K562 (cell line): Measurements from ENCODE around the gene ERAP2. TPM values are rescaled to one million over a fixed set of nuclear protein-coding genes. Genes with fewer than 3 reads are reported as not detected.

ENCODE experiments used
- ATAC-seq: fragments of 200-7000 bp; cut with Tn5 transposase; 3 replicates; pipeline ENCODE4 v1.9.1; 2020; ENCODE audit warnings: moderate library complexity
- BruUV-seq: library from RNA; stranded (reverse); fragments of 400-500 nt; replicated peaks from 2 replicates; lab custom pipeline; 2021; lab: Mats Ljungman, UMichigan
- CTCF ChIA-PET: fragments of 300-600 bp; formaldehyde crosslinking; extraction: SDS; loops from one replicate; lab custom pipeline; 2021; ENCODE audit warnings: low intra/inter-chr PET ratio; lab: Yijun Ruan, JAX
- POLR2A ChIA-PET: fragments of 300-600, 350-650 bp; sonication (Branson Sonifier 250); formaldehyde crosslinking; extraction: SDS; loops from one replicate; lab custom pipeline; 2021; ENCODE audit warnings: antibody characterized with exemption, inconsistent platforms; lab: Yijun Ruan, JAX
- DNase-seq, 4 experiments: peaks; one replicate each; pipeline versions ENCODE4 v3.0.0 to v3.0.0-alpha.2; 2011 to 2018; ENCODE audit warnings: low spot score in 3 of 4, mixed read lengths in 3 of 4; ENCODE audit errors: extremely low read depth in 1 of 4
- FAIRE-seq: peaks from 2 replicates; lab custom pipeline; 2011; peaks lifted over from hg19 to GRCh38; lab: Jason Lieb, UNC
- H2AFZ ChIP-seq: 2 replicates; pipeline ENCODE4 v1.6.0; 2011; ENCODE audit warnings: low read depth, low read length, control low read depth, inconsistent platforms
- H3K27ac ChIP-seq: fragments of 200-600 bp; 3 replicates; pipeline ENCODE4 v1.8.0; 2011; ENCODE audit warnings: low read depth, mild to moderate bottlenecking, control low read depth, inconsistent platforms, low read length, moderate library complexity, mixed read lengths; ENCODE audit errors: extremely low read depth
- H3K27me3 ChIP-seq, 2 experiments: fragments of 300-600 bp in 1 of 2; 2 replicates in 1 of 2; 3 replicates in 1 of 2; pipeline versions ENCODE4 v1.6.0 to v1.8.0; 2011; ENCODE audit warnings: inconsistent platforms in 2 of 2, low read length in 2 of 2, mild to moderate bottlenecking in 1 of 2, mixed read lengths in 1 of 2, moderate library complexity in 1 of 2; ENCODE audit not compliant: control insufficient read depth in 2 of 2, insufficient read depth in 2 of 2
- H3K36me3 ChIP-seq: fragments of 300-600 bp; 3 replicates; pipeline ENCODE4 v1.8.0; 2011; ENCODE audit warnings: mild to moderate bottlenecking, low read length, inconsistent platforms; ENCODE audit not compliant: control insufficient read depth, insufficient read depth
- H3K4me1 ChIP-seq, 2 experiments: fragments of 200-600 bp in 1 of 2; replicated peaks in 1 of 2; 2 replicates in 1 of 2; 3 replicates in 1 of 2; pipeline versions ENCODE4 v1.5.1 to v1.8.0; 2011; ENCODE audit warnings: inconsistent platforms in 2 of 2, low read length in 2 of 2, mild to moderate bottlenecking in 1 of 2, mixed read lengths in 1 of 2, moderate library complexity in 1 of 2; ENCODE audit not compliant: control insufficient read depth in 2 of 2, insufficient read depth in 2 of 2
- H3K4me2 ChIP-seq: 2 replicates; pipeline ENCODE4 v1.6.1; 2011; ENCODE audit warnings: low read length, control low read depth, inconsistent platforms, mixed read lengths; ENCODE audit not compliant: insufficient read depth
- H3K4me3 ChIP-seq: fragments of 200-600 bp; sonication (generic), shearing (Covaris generic); 2 replicates; pipeline ENCODE4 v1.5.1; 2016; ENCODE audit warnings: control low read depth, inconsistent platforms
- H3K79me2 ChIP-seq: fragments of 200-600 bp; 3 replicates; pipeline ENCODE4 v1.8.0; 2011; ENCODE audit warnings: low read length, inconsistent platforms; ENCODE audit not compliant: control insufficient read depth, insufficient read depth
- H3K9ac ChIP-seq, 2 experiments: 2 replicates each; pipeline versions ENCODE4 v1.6.0 to v1.6.1; 2011; ENCODE audit warnings: low read depth in 2 of 2, low read length in 2 of 2, control low read depth in 1 of 2, inconsistent platforms in 1 of 2, mild to moderate bottlenecking in 1 of 2, mixed read lengths in 1 of 2; ENCODE audit not compliant: insufficient read depth in 1 of 2
- H3K9me1 ChIP-seq: one replicate; pipeline ENCODE4 v1.6.0; 2011; ENCODE audit warnings: inconsistent platforms, mild to moderate bottlenecking, low read length, moderate library complexity; ENCODE audit not compliant: control insufficient read depth, insufficient read depth
- H3K9me3 ChIP-seq: replicated peaks from 2 replicates; pipeline ENCODE4 v1.5.1; 2011; ENCODE audit warnings: low read depth, low read length, inconsistent platforms; ENCODE audit not compliant: control insufficient read depth, insufficient read depth
- H4K20me1 ChIP-seq: replicated peaks from 2 replicates; pipeline ENCODE4 v1.6.1; 2011; ENCODE audit warnings: low read length, inconsistent platforms, mixed read lengths; ENCODE audit not compliant: control insufficient read depth, insufficient read depth
- ESRRA ChIP-seq: fragments of 450-650 bp; IDR thresholded peaks from 2 replicates; pipeline ENCODE4 v1.6.1; 2014; ENCODE audit warnings: low read depth, mild to moderate bottlenecking, moderate library complexity, borderline replicate concordance
- GATA2 ChIP-seq: sonication (generic); formaldehyde crosslinking; IDR thresholded peaks from 2 replicates; pipeline ENCODE4 v1.4.0; 2020; ENCODE audit warnings: mild to moderate bottlenecking, missing genetic modification reagents
- NR4A1 ChIP-seq, 2 experiments: fragments of 250-450 bp in 1 of 2; fragments of 450-650 bp in 1 of 2; sonication (Bioruptor Pico) in 1 of 2; IDR thresholded peaks; 2 replicates each; pipeline versions ENCODE4 v1.4.0 to v1.6.1; 2016 to 2020; ENCODE audit warnings: mild to moderate bottlenecking in 2 of 2, missing compliant biosample characterization in 1 of 2, missing genetic modification characterization in 1 of 2, moderate library complexity in 1 of 2
- TCF15 ChIP-seq: fragments of 250-450 bp; sonication (Bioruptor Pico); IDR thresholded peaks from 2 replicates; pipeline ENCODE4 v1.8.0; 2022; ENCODE audit warnings: moderate library complexity, mild to moderate bottlenecking, inconsistent platforms
- ZNF134 ChIP-seq: fragments of 250-450 bp; sonication (Bioruptor Pico); conservative IDR thresholded peaks from 2 replicates; pipeline ENCODE4 v1.4.0; 2020
- WGBS: fragments of 100-300 bp; shearing (Covaris generic); methylation state at CpG from one replicate; pipeline ENCODE4 v1.1.6; 2016; ENCODE audit warnings: low coverage, mixed read lengths; ENCODE audit not compliant: insufficient coverage; ENCODE audit errors: missing lambda C conversion rate; 5-methylcytosine and 5-hydroxymethylcytosine counted together
- in situ Hi-C: fragments of 300-500 bp; cut with MboI; formaldehyde crosslinking; loops from 4 replicates; pipeline ENCODE4 v1.15.0; 2018; ENCODE audit warnings: inconsistent platforms, mixed read lengths
- intact Hi-C: fragments of 100-400 bp; cut with micrococcal nuclease; formaldehyde crosslinking; loops from 2 replicates; pipeline ENCODE4 v1.14.2; 2022
- polyA plus RNA-seq, 8 experiments: library from polyadenylated mRNA; depleted of rRNA in 4 of 8; stranded (reverse) in 5 of 8; unstranded in 3 of 8; fragments of >200 nt; fragmentation: Nextera tagmentation in 2 of 8; fragmentation: Illumina TruSeq in 1 of 8; extraction: Ambion mirVana in 2 of 8; extraction: Trizol in 1 of 8; gene quantifications; 2 replicates each; pipeline versions ENCODE4 v1.2.1 to v1.2.3, GENCODE V29; 2011 to 2014; ENCODE audit warnings: inconsistent platforms in 1 of 8, missing spikeins in 1 of 8
- total RNA-seq, 7 experiments: library from RNA; depleted of rRNA in 6 of 7; stranded (reverse); fragments of >200 nt in 6 of 7; fragmentation: Illumina TruSeq in 2 of 7; extraction: Trizol in 2 of 7; gene quantifications; 2 replicates each; pipeline versions ENCODE4 v1.2.1 to v1.2.3, GENCODE V29; 2011 to 2021; ENCODE audit warnings: low replicate concordance in 1 of 7
- TF ChIP-seq, protein P1 (sequence below): fragments of 450-650 bp; IDR thresholded peaks from 2 replicates; pipeline ENCODE4 v1.6.1; 2014; ENCODE audit warnings: low read depth, mild to moderate bottlenecking, moderate library complexity, borderline replicate concordance

ERAP2 gene
- total and polyA plus RNA-seq, 9 of the 15 experiments (the other 6 are each of a cell fraction or from before 2014, with no cell fraction given): 0.93 to 4.0 (median 2.1) TPM

- no peaks in the 10 kb centered on the region for H3K36me3 ChIP-seq
- H3K4me2 ChIP-seq: peak overlapping the region; percentile 7; the same call in 1 of the 2 replicates
- H3K9me3 ChIP-seq: no peaks in the 10 kb centered on the region
- H3K9me1 ChIP-seq: no peaks in the 10 kb centered on the region
- in situ Hi-C loops (no loop called here), intact Hi-C loops (loop anchor here (10.0 kb wide), 2 partner anchors 1217 to 1993 kb away; partner anchors contain the start of gene CHD1)
- BruUV-seq: no TSS peak
- H3K4me3 ChIP-seq: no peak overlapping the region
- TF ChIP-seq ZNF134 (no peak), ESRRA (no peak), TCF15 (CRISPR knock-in tag) (no peak), GATA2 (CRISPR knock-in tag) (no peak), NR4A1 (CRISPR knock-in tag; IDR thresholded peaks at IDR 0.05) (no peak), NR4A1 (tag; IDR thresholded peaks at IDR 0.05) (no peak)
- TF ChIP-seq, protein P1, sequence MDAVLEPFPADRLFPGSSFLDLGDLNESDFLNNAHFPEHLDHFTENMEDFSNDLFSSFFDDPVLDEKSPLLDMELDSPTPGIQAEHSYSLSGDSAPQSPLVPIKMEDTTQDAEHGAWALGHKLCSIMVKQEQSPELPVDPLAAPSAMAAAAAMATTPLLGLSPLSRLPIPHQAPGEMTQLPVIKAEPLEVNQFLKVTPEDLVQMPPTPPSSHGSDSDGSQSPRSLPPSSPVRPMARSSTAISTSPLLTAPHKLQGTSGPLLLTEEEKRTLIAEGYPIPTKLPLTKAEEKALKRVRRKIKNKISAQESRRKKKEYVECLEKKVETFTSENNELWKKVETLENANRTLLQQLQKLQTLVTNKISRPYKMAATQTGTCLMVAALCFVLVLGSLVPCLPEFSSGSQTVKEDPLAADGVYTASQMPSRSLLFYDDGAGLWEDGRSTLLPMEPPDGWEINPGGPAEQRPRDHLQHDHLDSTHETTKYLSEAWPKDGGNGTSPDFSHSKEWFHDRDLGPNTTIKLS: no peak
- no peak overlapping the region for H3K27ac ChIP-seq
- DNase-seq: no peak
- ChIA-PET CTCF (no interaction called here), POLR2A (no interaction called here)
- no peak for ATAC-seq
- no peaks in the 10 kb centered on the region for H4K20me1 ChIP-seq
- H3K79me2 ChIP-seq: peaks cover 19% of the 10 kb centered on the region
- peak overlapping the region in 1 of 2 experiments; percentile 9; a peak in 1 of 4 replicates for H3K9ac ChIP-seq
- no peak overlapping the region for H2AFZ ChIP-seq
- no peak for FAIRE-seq
- H3K4me1 ChIP-seq: peaks cover 43 to 54% of the 10 kb centered on the region in 2 experiments
- H3K27me3 ChIP-seq: no peaks in the 10 kb centered on the region
- 78% methylated on average over 5 of the region's 5 CpGs for WGBS
Measured at GRCh38 chr5:96932026-96932425, 55.7 kb downstream of the ERAP2 start.
